GM12878 (cell line): ENCODE results near the gene SPATC1L. TPM values are rescaled to one million over a fixed set of nuclear protein-coding genes. Genes with fewer than 3 reads are reported as not detected.

ENCODE experiments used
- BACH1 ChIP-seq: fragments of 450-650 bp; IDR thresholded peaks from 2 replicates; pipeline ENCODE4 v1.6.1; 2017; ENCODE audit warnings: mild to moderate bottlenecking, borderline replicate concordance
- BRCA1 ChIP-seq: IDR thresholded peaks from 2 replicates; pipeline ENCODE4 v1.6.1; 2011; ENCODE audit warnings: low read depth, low read length, improper control_type of control experiment
- HCFC1 ChIP-seq: fragments of 150-350 bp; IDR thresholded peaks from 2 replicates; pipeline ENCODE4 v1.6.1; 2014; ENCODE audit warnings: low read length
- HDGF ChIP-seq: fragments of 450-650 bp; IDR thresholded peaks from 2 replicates; pipeline ENCODE4 v1.6.1; 2016; ENCODE audit warnings: antibody characterized with exemption
- HSF1 ChIP-seq: fragments of 150-350 bp; IDR thresholded peaks from 2 replicates; pipeline ENCODE4 v1.6.1; 2014; ENCODE audit warnings: mild to moderate bottlenecking, low read depth, low read length
- NBN ChIP-seq: fragments of 450-650 bp; IDR thresholded peaks from 2 replicates; pipeline ENCODE4 v1.6.1; 2016
- PAX8 ChIP-seq: fragments of 450-650 bp; IDR thresholded peaks from 2 replicates; pipeline ENCODE4 v1.6.1; 2017; ENCODE audit warnings: mild to moderate bottlenecking, moderate library complexity
- SMARCA5 ChIP-seq: fragments of 450-650 bp; IDR thresholded peaks from 2 replicates; pipeline ENCODE4 v1.6.1; 2017; ENCODE audit warnings: mild to moderate bottlenecking
- TAF1 ChIP-seq: IDR thresholded peaks from 2 replicates; pipeline ENCODE4 v1.6.1; 2011; ENCODE audit warnings: mild to moderate bottlenecking, low read depth, low read length, borderline replicate concordance
- ZNF592 ChIP-seq: fragments of 450-650 bp; IDR thresholded peaks from 2 replicates; pipeline ENCODE4 v1.6.1; 2017; ENCODE audit warnings: mild to moderate bottlenecking, moderate library complexity
- polyA plus RNA-seq, 11 experiments: library from polyadenylated mRNA; depleted of rRNA in 4 of 11; unstranded in 6 of 11; stranded (reverse) in 5 of 11; fragments of >200 nt; fragmentation: Nextera tagmentation in 4 of 11; fragmentation: Illumina TruSeq in 1 of 11; extraction: Ambion mirVana in 4 of 11; extraction: Trizol in 1 of 11; gene quantifications; 1 replicate in 1 of 11; 2 replicates in 10 of 11; pipeline versions ENCODE4 v1.2.1 to v1.2.3, GENCODE V29; 2011 to 2016; ENCODE audit warnings: inconsistent platforms in 2 of 11, missing spikeins in 2 of 11, low read depth in 1 of 11
- total RNA-seq, 4 experiments: library from RNA; depleted of rRNA in 3 of 4; stranded (reverse); fragments of >200 nt in 3 of 4; fragmentation: Illumina TruSeq in 1 of 4; extraction: Trizol in 1 of 4; gene quantifications; 2 replicates each; pipeline versions ENCODE4 v1.2.1 to v1.2.3, GENCODE V29; 2013 to 2021

SPATC1L gene
- total and polyA plus RNA-seq, 10 of the 15 experiments (the other 5 are each of a cell fraction or from before 2014, with no cell fraction given) = 1.4 to 16.0 (median 7.0) TPM; not detected in 2

- TF ChIP-seq HDGF (no peak), HCFC1 (no peak), ZNF592 (no peak), NBN (no peak), PAX8 (no peak), SMARCA5 (no peak), HSF1 (no peak), TAF1 (no peak), BRCA1 (no peak), BACH1 (no peak)
- TF ChIP-seq, all 136 proteins: peak for 0
Observed at GRCh38 chr21:46182548-46183336, 1.5 kb downstream of the SPATC1L start (continued).
